HCT116 (cell line): ENCODE data around the gene VSIG10. TPM values are rescaled to one million over a fixed set of nuclear protein-coding genes. Genes with fewer than 3 reads are reported as not detected.
A peak's percentile ranks its signal among the peaks of the same experiment; 100 is the strongest.

Experiments
- ATAC-seq: fragments of 200-7000 bp; cut with Tn5 transposase; 2 replicates; pipeline ENCODE4 v1.9.1; 2020; ENCODE audit warnings: mild to moderate bottlenecking, moderate library complexity
- Bru-seq: library from RNA; stranded (reverse); fragments of 400-500 nt; gene quantifications from one replicate; lab custom pipeline; 2021; lab: Mats Ljungman, UMichigan
- BruChase-seq, 2 experiments: library from RNA; stranded (reverse); fragments of 400-500 nt; gene quantifications; one replicate each; lab custom pipeline; 2021; lab: Mats Ljungman, UMichigan
- BruUV-seq: library from RNA; stranded (reverse); fragments of 400-500 nt; replicated peaks from 2 replicates; lab custom pipeline; 2021; lab: Mats Ljungman, UMichigan
- CTCF ChIA-PET: fragments of 300-600 bp; sonication (Branson Sonifier 250); formaldehyde crosslinking; loops from one replicate; lab custom pipeline; 2021; ENCODE audit warnings: antibody characterized with exemption; lab: Charles Lee
- POLR2A ChIA-PET: fragments of 300-600, 350-600 bp; sonication (Branson Sonifier 250); formaldehyde crosslinking; loops from one replicate; lab custom pipeline; 2021; ENCODE audit warnings: antibody characterized with exemption; lab: Charles Lee
- RAD21 ChIA-PET, 2 experiments: fragments of 300-600 bp; sonication (Branson Sonifier 250); formaldehyde crosslinking; loops; one replicate each; lab custom pipeline; 2023; ENCODE audit warnings: low total read pairs in 2 of 2; ENCODE audit not compliant: uncharacterized antibody in 2 of 2, unreplicated experiment in 2 of 2, low non-redundant PET in 1 of 2; lab: Charles Lee
- DNase-seq: peaks from one replicate; pipeline ENCODE4 v3.0.0-alpha.2; 2010; ENCODE audit warnings: low read depth, low spot score
- H2AFZ ChIP-seq: fragments of 200-600 bp; shearing (Covaris generic), sonication (generic); 2 replicates; pipeline ENCODE4 v1.6.1; 2017; ENCODE audit warnings: low read depth, mixed run types, mixed read lengths, antibody characterized with exemption, low read length; ENCODE audit not compliant: poor library complexity, severe bottlenecking
- H3K27ac ChIP-seq: 2 replicates; pipeline ENCODE4 v1.5.1; 2012; ENCODE audit warnings: low read depth, low read length
- H3K27me3 ChIP-seq: fragments of 200-600 bp; sonication (generic); 2 replicates; pipeline ENCODE4 v1.6.1; 2016; ENCODE audit warnings: mixed run types, low read length, mixed read lengths; ENCODE audit not compliant: insufficient read depth
- H3K36me3 ChIP-seq, 2 experiments: fragments of 200-500 bp in 1 of 2; fragments of 200-600 bp in 1 of 2; sonication (Bioruptor generic) in 1 of 2; sonication (generic) in 1 of 2; 2 replicates each; pipeline versions ENCODE4 v1.5.1 to v1.6.1; 2014 to 2016; ENCODE audit warnings: low read length in 2 of 2, inconsistent platforms in 1 of 2, mixed read lengths in 1 of 2, mixed run types in 1 of 2; ENCODE audit not compliant: insufficient read depth in 2 of 2, control insufficient read depth in 1 of 2
- H3K4me1 ChIP-seq, 2 experiments: fragments of 200-600 bp in 1 of 2; sonication (generic) in 1 of 2; 2 replicates each; pipeline versions ENCODE4 v1.5.1 to v1.6.1; 2012 to 2017; ENCODE audit warnings: low read length in 2 of 2, inconsistent platforms in 1 of 2, mild to moderate bottlenecking in 1 of 2, mixed read lengths in 1 of 2, mixed run types in 1 of 2, moderate library complexity in 1 of 2; ENCODE audit not compliant: insufficient read depth in 2 of 2, control insufficient read depth in 1 of 2
- H3K4me2 ChIP-seq: fragments of 200-600 bp; sonication (generic); 2 replicates; pipeline ENCODE4 v1.6.1; 2017; ENCODE audit warnings: mixed run types, low read length, mixed read lengths
- H3K4me3 ChIP-seq, 2 experiments: fragments of 200-600 bp in 1 of 2; sonication (generic) in 1 of 2; replicated peaks in 1 of 2; 2 replicates each; pipeline ENCODE4 v1.5.1; 2011 to 2016; ENCODE audit warnings: low read length in 2 of 2, control low read depth in 1 of 2, low read depth in 1 of 2, mild to moderate bottlenecking in 1 of 2, mixed read lengths in 1 of 2, mixed run types in 1 of 2
- H3K79me2 ChIP-seq: fragments of 200-600 bp; sonication (generic); 2 replicates; pipeline ENCODE4 v1.6.1; 2017; ENCODE audit warnings: mild to moderate bottlenecking, mixed run types, low read length, moderate library complexity, mixed read lengths; ENCODE audit not compliant: insufficient read depth
- H3K9ac ChIP-seq: fragments of 200-600 bp; sonication (generic); 2 replicates; pipeline ENCODE4 v1.6.1; 2016; ENCODE audit warnings: low read length, mixed read lengths
- H3K9me2 ChIP-seq: fragments of 200-600 bp; sonication (generic), shearing (Covaris generic); 2 replicates; pipeline ENCODE4 v1.6.1; 2017; ENCODE audit warnings: mixed run types, mild to moderate bottlenecking, moderate library complexity; ENCODE audit not compliant: insufficient read depth
- H3K9me3 ChIP-seq, 2 experiments: fragments of 200-500 bp in 1 of 2; fragments of 200-600 bp in 1 of 2; sonication (Bioruptor generic) in 1 of 2; sonication (generic) in 1 of 2; 2 replicates each; pipeline ENCODE4 v1.6.1; 2014 to 2017; ENCODE audit warnings: low read length in 2 of 2, mixed read lengths in 2 of 2, inconsistent platforms in 1 of 2, low read depth in 1 of 2, mild to moderate bottlenecking in 1 of 2, mixed run types in 1 of 2, moderate library complexity in 1 of 2; ENCODE audit not compliant: control insufficient read depth in 1 of 2, insufficient read depth in 1 of 2
- H4K20me1 ChIP-seq: fragments of 200-600 bp; sonication (generic), shearing (Covaris generic); 2 replicates; pipeline ENCODE4 v1.6.1; 2017; ENCODE audit warnings: mixed run types, mild to moderate bottlenecking, moderate library complexity; ENCODE audit not compliant: insufficient read depth
- CBX3 ChIP-seq: IDR thresholded peaks from 2 replicates; pipeline ENCODE4 v1.6.1; 2012; ENCODE audit warnings: low read depth
- CEBPB ChIP-seq: IDR thresholded peaks from 2 replicates; pipeline ENCODE4 v1.6.1; 2012; ENCODE audit warnings: low read depth
- EGR1 ChIP-seq: IDR thresholded peaks from 2 replicates; pipeline ENCODE4 v1.6.1; 2012; ENCODE audit warnings: low read depth
- ELF1 ChIP-seq: IDR thresholded peaks from 2 replicates; pipeline ENCODE4 v1.6.1; 2012; ENCODE audit warnings: low read depth, borderline replicate concordance
- FOSL1 ChIP-seq: IDR thresholded peaks from 2 replicates; pipeline ENCODE4 v1.6.1; 2012; ENCODE audit warnings: low read depth
- JUND ChIP-seq: IDR thresholded peaks from 2 replicates; pipeline ENCODE4 v1.6.1; 2012
- POLR2A ChIP-seq: IDR thresholded peaks from 2 replicates; pipeline ENCODE4 v1.7.0; 2011; ENCODE audit warnings: borderline replicate concordance; ENCODE audit not compliant: insufficient read depth, insufficient read length; ENCODE audit errors: extremely low read depth
- POLR2AphosphoS5 ChIP-seq: IDR thresholded peaks from 2 replicates; pipeline ENCODE4 v1.6.1; 2011; ENCODE audit warnings: mild to moderate bottlenecking, low read depth, low read length, moderate library complexity
- RAD21 ChIP-seq: IDR thresholded peaks from 2 replicates; pipeline ENCODE4 v1.6.1; 2012; ENCODE audit warnings: low read depth, mild to moderate bottlenecking
- SIN3A ChIP-seq: IDR thresholded peaks from 2 replicates; pipeline ENCODE4 v1.6.1; 2012; ENCODE audit warnings: low read depth
- SP1 ChIP-seq: IDR thresholded peaks from 2 replicates; pipeline ENCODE4 v1.6.1; 2012; ENCODE audit warnings: low read depth
- TCF7L2 ChIP-seq: IDR thresholded peaks from 2 replicates; pipeline ENCODE4 v1.7.0; 2011; ENCODE audit warnings: borderline replicate concordance, inconsistent platforms; ENCODE audit not compliant: insufficient read depth, insufficient read length; ENCODE audit errors: extremely low read depth
- YY1 ChIP-seq: IDR thresholded peaks from 2 replicates; pipeline ENCODE4 v1.6.1; 2011; ENCODE audit warnings: low read length, low read depth, moderate library complexity, mild to moderate bottlenecking; ENCODE audit not compliant: insufficient replicate concordance; ENCODE audit errors: extremely low read depth
- ZFX ChIP-seq: fragments of 450-650 bp; IDR thresholded peaks from 2 replicates; pipeline ENCODE4 v1.6.1; 2017
- ZNF274 ChIP-seq: fragments of 200-500 bp; sonication (Bioruptor generic); IDR thresholded peaks from 2 replicates; pipeline ENCODE4 v1.6.1; 2014; ENCODE audit warnings: mild to moderate bottlenecking, low read depth, low read length, inconsistent platforms
- intact Hi-C: fragments of 100-400 bp; cut with micrococcal nuclease; formaldehyde crosslinking; loops from 2 replicates; pipeline ENCODE4 v1.10.0; 2022
- long read RNA-seq: library from polyadenylated mRNA; unstranded; transcript quantifications from one replicate; pipeline ENCODE4 v2.0.0, GENCODE V29; 2021; ENCODE audit not compliant: unreplicated experiment
- polyA plus RNA-seq: library from polyadenylated mRNA; unstranded; fragments of >200 nt; gene quantifications from 2 replicates; pipeline ENCODE4 v1.2.1, GENCODE V29; 2012; ENCODE audit warnings: missing spikeins
- total RNA-seq: library from RNA; stranded (reverse); gene quantifications from one replicate; pipeline ENCODE4 v1.2.1, GENCODE V29; 2021; ENCODE audit not compliant: unreplicated experiment
- TF ChIP-seq, protein P1 (sequence below): IDR thresholded peaks from 2 replicates; pipeline ENCODE4 v1.6.1; 2012
- TF ChIP-seq, protein P2 (sequence below): IDR thresholded peaks from 2 replicates; pipeline ENCODE4 v1.6.1; 2011; ENCODE audit warnings: mild to moderate bottlenecking, low read length, moderate library complexity; ENCODE audit not compliant: insufficient replicate concordance; ENCODE audit errors: extremely low read depth
- TF ChIP-seq, protein P3 (sequence below): IDR thresholded peaks from 2 replicates; pipeline ENCODE4 v1.6.1; 2012; ENCODE audit warnings: low read depth

The VSIG10 gene, protein sequence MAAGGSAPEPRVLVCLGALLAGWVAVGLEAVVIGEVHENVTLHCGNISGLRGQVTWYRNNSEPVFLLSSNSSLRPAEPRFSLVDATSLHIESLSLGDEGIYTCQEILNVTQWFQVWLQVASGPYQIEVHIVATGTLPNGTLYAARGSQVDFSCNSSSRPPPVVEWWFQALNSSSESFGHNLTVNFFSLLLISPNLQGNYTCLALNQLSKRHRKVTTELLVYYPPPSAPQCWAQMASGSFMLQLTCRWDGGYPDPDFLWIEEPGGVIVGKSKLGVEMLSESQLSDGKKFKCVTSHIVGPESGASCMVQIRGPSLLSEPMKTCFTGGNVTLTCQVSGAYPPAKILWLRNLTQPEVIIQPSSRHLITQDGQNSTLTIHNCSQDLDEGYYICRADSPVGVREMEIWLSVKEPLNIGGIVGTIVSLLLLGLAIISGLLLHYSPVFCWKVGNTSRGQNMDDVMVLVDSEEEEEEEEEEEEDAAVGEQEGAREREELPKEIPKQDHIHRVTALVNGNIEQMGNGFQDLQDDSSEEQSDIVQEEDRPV
- total RNA-seq: 42.6 TPM
- polyA plus RNA-seq: 14.6 and 19.7 TPM in 2 replicates
- percentile 59 among the genes with signal in this experiment for Bru-seq, nascent RNA
- percentile 78 among the genes with signal in this experiment for BruChase-seq, experiment 1, labeled RNA remaining after a 6-hour chase
- BruChase-seq, experiment 2, labeled RNA remaining after a 2-hour chase: percentile 68 among the genes with signal in this experiment
- long read RNA-seq, transcript VSIG10-209 (2 exons, 730 nt): major isoform, 5 of 16 reads
- long read RNA-seq, partial matches to known transcripts: 1 of 16 reads
- long read RNA-seq, other reads (novel, unspliced or antisense): 10 of 16 reads

DNA sequence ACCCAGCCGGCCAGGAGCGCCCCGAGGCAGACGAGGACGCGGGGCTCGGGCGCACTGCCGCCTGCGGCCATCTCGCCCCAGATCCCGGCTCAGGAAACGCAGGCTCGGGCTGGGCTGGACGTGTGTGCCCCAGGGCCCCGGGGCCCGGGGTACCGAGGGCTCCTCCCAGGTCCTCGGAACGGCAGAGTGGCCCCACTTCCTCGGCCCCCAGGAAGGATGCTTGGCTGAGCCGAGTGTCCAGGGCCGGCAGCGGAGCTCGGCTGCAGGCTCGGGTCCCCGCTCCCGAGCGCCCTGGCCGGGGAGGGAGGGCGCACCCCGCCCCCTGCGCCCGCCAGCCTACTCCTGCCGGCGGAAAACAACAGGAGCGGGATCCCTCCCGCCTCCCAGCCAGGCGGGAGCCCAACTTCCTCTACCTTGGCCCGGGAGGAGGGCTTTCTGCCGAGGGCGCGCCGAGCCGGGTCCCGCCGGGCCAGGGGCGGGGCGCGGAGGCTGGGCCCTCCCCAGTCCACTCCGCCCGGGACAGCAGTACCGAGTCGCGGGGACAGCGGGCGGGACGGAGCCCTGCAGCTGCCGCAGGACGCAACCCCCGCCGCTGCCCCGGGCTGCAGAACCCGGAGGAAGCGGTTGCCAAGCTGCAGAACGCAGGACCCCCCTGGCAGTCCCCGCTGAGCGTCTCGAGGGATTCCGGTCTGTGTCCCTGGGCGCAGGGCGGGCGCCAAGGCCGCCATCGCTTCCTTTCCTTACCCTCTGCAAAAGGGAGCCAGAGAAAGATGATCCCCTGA is at the start of gene VSIG10:
TSS of gene VSIG10 (minus strand) at position 411 of the 782 bp plus-strand sequence. CDS start at position 71, 340 bp downstream.
- Histone ChIP-seq H3K9ac (peak within 1 kb of the TSS; percentile 82), H3K4me1 (peaks cover 28 to 50% of the 10 kb centered on the region in 2 experiments), H2AFZ (peak within 1 kb of the TSS; percentile 62), H3K4me2 (peak within 1 kb of the TSS; percentile 85), H3K4me3 (peak within 1 kb of the TSS; percentile 79 to 83), H3K36me3 (no peaks in the 10 kb centered on the region), H3K27me3 (no peaks in the 10 kb centered on the region), H3K27ac (peak within 1 kb of the TSS; percentile 95), H3K9me2 (no peaks in the 10 kb centered on the region), H4K20me1 (no peaks in the 10 kb centered on the region), H3K79me2 (no peaks in the 10 kb centered on the region), H3K9me3 (no peaks in the 10 kb centered on the region)
- ChIA-PET CTCF (no interaction called here), RAD21 (no interaction called here), POLR2A (interaction anchor here (1.0 kb wide), 1 partner anchor 18 kb away, joined by 3 read pairs; no protein-coding TSS in a partner anchor)
- no TSS peak for BruUV-seq
- intact Hi-C loops: loop anchor here (5.0 kb wide), 1 partner anchor 41 kb away; the partner anchor contains the start of gene WSB2
- ATAC-seq (peak; percentile 85), DNase-seq (no peak)
- peak; percentile 57; the same call in 1 of the 2 replicates for TF ChIP-seq ZFX
- TF ChIP-seq ZNF274: no peak
- no peak; the same call in 1 of the 2 replicates for TF ChIP-seq EGR1
- peak; percentile 87 for TF ChIP-seq SIN3A
- TF ChIP-seq TCF7L2: no peak
- peak; percentile 41 for TF ChIP-seq POLR2A
- TF ChIP-seq POLR2AphosphoS5: peak; percentile 88
- TF ChIP-seq FOSL1: no peak
- TF ChIP-seq ELF1: no peak
- TF ChIP-seq RAD21: no peak
- TF ChIP-seq CBX3: no peak; the same call in 1 of the 2 replicates
- TF ChIP-seq SP1: peak; percentile 18; the same call in 1 of the 2 replicates
- no peak for TF ChIP-seq CEBPB
- TF ChIP-seq, protein P1, sequence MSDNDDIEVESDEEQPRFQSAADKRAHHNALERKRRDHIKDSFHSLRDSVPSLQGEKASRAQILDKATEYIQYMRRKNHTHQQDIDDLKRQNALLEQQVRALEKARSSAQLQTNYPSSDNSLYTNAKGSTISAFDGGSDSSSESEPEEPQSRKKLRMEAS: 0 out of 2 replicates have a peak, but pooled peaks have one; percentile 37
- TF ChIP-seq, protein P2, sequence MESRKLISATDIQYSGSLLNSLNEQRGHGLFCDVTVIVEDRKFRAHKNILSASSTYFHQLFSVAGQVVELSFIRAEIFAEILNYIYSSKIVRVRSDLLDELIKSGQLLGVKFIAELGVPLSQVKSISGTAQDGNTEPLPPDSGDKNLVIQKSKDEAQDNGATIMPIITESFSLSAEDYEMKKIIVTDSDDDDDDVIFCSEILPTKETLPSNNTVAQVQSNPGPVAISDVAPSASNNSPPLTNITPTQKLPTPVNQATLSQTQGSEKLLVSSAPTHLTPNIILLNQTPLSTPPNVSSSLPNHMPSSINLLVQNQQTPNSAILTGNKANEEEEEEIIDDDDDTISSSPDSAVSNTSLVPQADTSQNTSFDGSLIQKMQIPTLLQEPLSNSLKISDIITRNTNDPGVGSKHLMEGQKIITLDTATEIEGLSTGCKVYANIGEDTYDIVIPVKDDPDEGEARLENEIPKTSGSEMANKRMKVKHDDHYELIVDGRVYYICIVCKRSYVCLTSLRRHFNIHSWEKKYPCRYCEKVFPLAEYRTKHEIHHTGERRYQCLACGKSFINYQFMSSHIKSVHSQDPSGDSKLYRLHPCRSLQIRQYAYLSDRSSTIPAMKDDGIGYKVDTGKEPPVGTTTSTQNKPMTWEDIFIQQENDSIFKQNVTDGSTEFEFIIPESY: no peak
- TF ChIP-seq JUND: no peak
- peak; percentile 60 for TF ChIP-seq YY1
- TF ChIP-seq, protein P3, sequence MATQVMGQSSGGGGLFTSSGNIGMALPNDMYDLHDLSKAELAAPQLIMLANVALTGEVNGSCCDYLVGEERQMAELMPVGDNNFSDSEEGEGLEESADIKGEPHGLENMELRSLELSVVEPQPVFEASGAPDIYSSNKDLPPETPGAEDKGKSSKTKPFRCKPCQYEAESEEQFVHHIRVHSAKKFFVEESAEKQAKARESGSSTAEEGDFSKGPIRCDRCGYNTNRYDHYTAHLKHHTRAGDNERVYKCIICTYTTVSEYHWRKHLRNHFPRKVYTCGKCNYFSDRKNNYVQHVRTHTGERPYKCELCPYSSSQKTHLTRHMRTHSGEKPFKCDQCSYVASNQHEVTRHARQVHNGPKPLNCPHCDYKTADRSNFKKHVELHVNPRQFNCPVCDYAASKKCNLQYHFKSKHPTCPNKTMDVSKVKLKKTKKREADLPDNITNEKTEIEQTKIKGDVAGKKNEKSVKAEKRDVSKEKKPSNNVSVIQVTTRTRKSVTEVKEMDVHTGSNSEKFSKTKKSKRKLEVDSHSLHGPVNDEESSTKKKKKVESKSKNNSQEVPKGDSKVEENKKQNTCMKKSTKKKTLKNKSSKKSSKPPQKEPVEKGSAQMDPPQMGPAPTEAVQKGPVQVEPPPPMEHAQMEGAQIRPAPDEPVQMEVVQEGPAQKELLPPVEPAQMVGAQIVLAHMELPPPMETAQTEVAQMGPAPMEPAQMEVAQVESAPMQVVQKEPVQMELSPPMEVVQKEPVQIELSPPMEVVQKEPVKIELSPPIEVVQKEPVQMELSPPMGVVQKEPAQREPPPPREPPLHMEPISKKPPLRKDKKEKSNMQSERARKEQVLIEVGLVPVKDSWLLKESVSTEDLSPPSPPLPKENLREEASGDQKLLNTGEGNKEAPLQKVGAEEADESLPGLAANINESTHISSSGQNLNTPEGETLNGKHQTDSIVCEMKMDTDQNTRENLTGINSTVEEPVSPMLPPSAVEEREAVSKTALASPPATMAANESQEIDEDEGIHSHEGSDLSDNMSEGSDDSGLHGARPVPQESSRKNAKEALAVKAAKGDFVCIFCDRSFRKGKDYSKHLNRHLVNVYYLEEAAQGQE: no peak
